BJ (cell line): ENCODE data around the gene TMEM132C. TPM values are rescaled to one million over a fixed set of nuclear protein-coding genes. Genes with fewer than 3 reads are reported as not detected.

Experiments used
- CTCF ChIA-PET: fragments of 350-600 bp; formaldehyde crosslinking; extraction: SDS; loops from one replicate; lab custom pipeline; 2021; ENCODE audit warnings: antibody characterized with exemption, inconsistent platforms; lab: Yijun Ruan, JAX
- POLR2A ChIA-PET: fragments of 300-600 bp; sonication (Branson Sonifier 250); formaldehyde crosslinking; extraction: SDS; loops from one replicate; lab custom pipeline; 2021; ENCODE audit warnings: antibody characterized with exemption; lab: Charles Lee
- DNase-seq: peaks from one replicate; pipeline ENCODE4 v3.0.0-alpha.2; 2011; ENCODE audit warnings: low read depth
- H3K27me3 ChIP-seq: 2 replicates; pipeline ENCODE4 v1.6.0; 2011; ENCODE audit warnings: low read length; ENCODE audit not compliant: control insufficient read depth, insufficient read depth
- H3K36me3 ChIP-seq: 2 replicates; pipeline ENCODE4 v1.5.1; 2011; ENCODE audit warnings: low read length; ENCODE audit not compliant: control insufficient read depth, insufficient read depth
- H3K4me3 ChIP-seq: 2 replicates; pipeline ENCODE4 v1.5.1; 2011; ENCODE audit warnings: low read depth, mild to moderate bottlenecking, control low read depth, low read length
- polyA plus RNA-seq: library from polyadenylated mRNA; depleted of rRNA; stranded (reverse); fragments of >200 nt; gene quantifications from 2 replicates; pipeline ENCODE4 v1.2.3, GENCODE V29; 2011
- TF ChIP-seq, protein P1 (sequence below): IDR thresholded peaks from 2 replicates; pipeline ENCODE4 v1.5.1; 2011; ENCODE audit warnings: low read depth, mild to moderate bottlenecking, control low read depth, inconsistent platforms, low read length, moderate library complexity; ENCODE audit not compliant: insufficient read depth

The TMEM132C gene
- polyA plus RNA-seq, 1 experiment = not detected

DNA sequence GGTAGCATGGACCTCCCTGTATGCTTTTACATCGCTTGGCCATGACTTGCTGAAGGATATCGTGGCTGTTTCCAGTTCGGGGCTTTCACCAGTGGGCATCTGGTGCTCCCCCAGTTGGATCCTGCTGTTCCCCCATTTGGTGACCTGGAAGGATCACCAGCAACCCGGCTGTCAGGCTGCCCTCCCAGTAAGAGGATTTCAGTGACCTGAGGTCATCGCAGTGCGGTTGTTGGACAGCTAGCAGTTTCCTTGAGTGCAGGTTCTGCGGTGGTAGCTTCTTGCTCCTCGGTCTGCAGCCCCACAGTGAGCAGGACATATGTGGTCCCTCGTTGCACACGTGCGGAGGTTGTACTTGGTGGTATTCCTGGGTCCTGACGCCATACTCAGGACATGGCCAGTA lies 58.7 kb downstream of the TMEM132C start:
- ChIA-PET POLR2A (no interaction called here), CTCF (no interaction called here)
- H3K36me3 ChIP-seq = no peaks in the 10 kb centered on the region
- H3K4me3 ChIP-seq = no peak overlapping the region
- TF ChIP-seq, protein P1, sequence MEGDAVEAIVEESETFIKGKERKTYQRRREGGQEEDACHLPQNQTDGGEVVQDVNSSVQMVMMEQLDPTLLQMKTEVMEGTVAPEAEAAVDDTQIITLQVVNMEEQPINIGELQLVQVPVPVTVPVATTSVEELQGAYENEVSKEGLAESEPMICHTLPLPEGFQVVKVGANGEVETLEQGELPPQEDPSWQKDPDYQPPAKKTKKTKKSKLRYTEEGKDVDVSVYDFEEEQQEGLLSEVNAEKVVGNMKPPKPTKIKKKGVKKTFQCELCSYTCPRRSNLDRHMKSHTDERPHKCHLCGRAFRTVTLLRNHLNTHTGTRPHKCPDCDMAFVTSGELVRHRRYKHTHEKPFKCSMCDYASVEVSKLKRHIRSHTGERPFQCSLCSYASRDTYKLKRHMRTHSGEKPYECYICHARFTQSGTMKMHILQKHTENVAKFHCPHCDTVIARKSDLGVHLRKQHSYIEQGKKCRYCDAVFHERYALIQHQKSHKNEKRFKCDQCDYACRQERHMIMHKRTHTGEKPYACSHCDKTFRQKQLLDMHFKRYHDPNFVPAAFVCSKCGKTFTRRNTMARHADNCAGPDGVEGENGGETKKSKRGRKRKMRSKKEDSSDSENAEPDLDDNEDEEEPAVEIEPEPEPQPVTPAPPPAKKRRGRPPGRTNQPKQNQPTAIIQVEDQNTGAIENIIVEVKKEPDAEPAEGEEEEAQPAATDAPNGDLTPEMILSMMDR = no peak
- no peaks in the 10 kb centered on the region for H3K27me3 ChIP-seq
- DNase-seq = no peak

- Histone ChIP-seq H3K36me3 (no peaks in the 10 kb centered on the region), H3K27me3 (no peaks in the 10 kb centered on the region), H3K4me3 (no peak overlapping the region)
- ChIA-PET CTCF (no interaction called here), POLR2A (no interaction called here)
- TF ChIP-seq, protein P1 = no peak
- DNase-seq = no peak
These were observed 59.4 kb downstream of the TMEM132C start for GRCh38 chr12:128326406-128326805.

- TF ChIP-seq, protein P1 = no peak
- H3K36me3 ChIP-seq = no peaks in the 10 kb centered on the region
- H3K4me3 ChIP-seq = no peak overlapping the region
- CTCF ChIA-PET = no interaction called here
- no peaks in the 10 kb centered on the region for H3K27me3 ChIP-seq
- POLR2A ChIA-PET = no interaction called here
- DNase-seq = no peak
These were observed 62.0 kb downstream of the TMEM132C start for GRCh38 chr12:128328961-128329360.

DNA sequence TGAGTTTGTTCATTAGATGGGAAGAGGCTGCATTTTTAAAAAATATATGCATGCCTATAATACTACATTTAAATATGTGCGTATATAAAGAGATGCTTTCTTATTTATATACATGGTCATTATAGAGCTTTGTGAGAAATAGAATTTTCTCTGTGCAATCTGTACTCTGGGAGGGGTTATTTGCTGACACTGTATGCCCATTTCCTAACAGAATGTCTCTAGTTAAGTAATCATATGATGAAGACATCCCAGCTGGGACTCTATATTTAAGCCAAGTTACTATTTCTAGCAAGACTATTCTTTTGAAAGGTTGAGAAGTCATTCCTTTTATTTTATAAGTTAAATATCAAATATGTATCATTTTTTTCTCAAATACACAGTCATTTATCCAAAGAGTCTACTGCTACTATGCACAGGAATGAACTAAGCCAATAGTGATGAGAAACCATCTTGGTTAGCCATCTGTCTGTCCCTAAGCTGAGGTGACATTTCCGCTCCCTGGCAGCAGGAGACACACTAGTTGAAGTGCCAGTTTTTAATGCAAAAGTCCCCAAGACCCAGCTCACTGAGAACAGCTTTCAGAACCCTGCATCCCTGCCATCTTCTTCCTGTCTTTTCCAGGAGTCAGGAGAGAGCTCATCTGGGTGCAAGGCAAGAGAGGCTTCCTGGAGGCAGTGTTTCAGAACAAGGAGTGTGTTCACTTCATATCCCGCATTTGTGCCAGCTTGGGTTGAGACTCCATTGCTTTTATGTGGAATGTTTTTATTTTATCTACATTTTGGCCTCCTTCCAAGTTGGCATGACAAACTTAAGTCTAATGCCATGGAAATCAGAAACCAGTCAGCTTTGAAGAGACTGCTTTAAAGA lies 69.5 kb downstream of the TMEM132C start:
- TF ChIP-seq, protein P1 = no peak
- DNase-seq = no peak
- POLR2A ChIA-PET = no interaction called here
- CTCF ChIA-PET = interaction anchor here (0.9 kb wide), 1 partner anchor 20 kb away, joined by 3 read pairs; no protein-coding TSS in a partner anchor
- Histone ChIP-seq H3K36me3 (no peaks in the 10 kb centered on the region), H3K27me3 (no peaks in the 10 kb centered on the region), H3K4me3 (no peak overlapping the region)

DNA sequence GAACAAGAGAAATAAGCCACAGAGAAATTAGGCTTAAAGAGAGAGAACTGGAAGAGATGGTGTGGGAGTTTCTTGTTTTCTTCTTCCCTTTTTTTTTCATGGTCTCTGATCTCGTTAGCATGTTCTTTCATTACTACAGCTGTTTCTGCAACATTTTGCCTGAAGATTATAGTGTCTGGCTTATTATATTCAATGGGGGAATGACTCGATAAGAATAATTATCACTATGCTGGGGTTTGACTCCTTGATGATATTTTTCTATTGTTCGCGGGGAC lies 70.0 kb downstream of the TMEM132C start:
- ChIA-PET CTCF (no interaction called here), POLR2A (no interaction called here)
- no peaks in the 10 kb centered on the region for H3K36me3 ChIP-seq
- TF ChIP-seq, protein P1 = no peak
- H3K27me3 ChIP-seq = no peaks in the 10 kb centered on the region
- no peak for DNase-seq
- H3K4me3 ChIP-seq = no peak overlapping the region
